Stomach (tissue), 9 donors: Measurements from ENCODE around the gene STK39. TPM values are rescaled to one million over a fixed set of nuclear protein-coding genes. Genes with fewer than 3 reads are reported as not detected.

Experiments used
- DNase-seq, 2 donors: peaks; one replicate each; pipeline versions ENCODE4 v3.0.0 to v3.0.0-alpha.2; 2013 to 2019
- H3K27ac ChIP-seq, 5 donors: fragments of 200-600 bp in 4 of 5; sonication (generic) in 4 of 5; one replicate each; pipeline ENCODE4 v1.5.1; 2013 to 2019; ENCODE audit warnings: mild to moderate bottlenecking in 1 of 5, moderate library complexity in 1 of 5
- H3K27me3 ChIP-seq, 3 donors: fragments of 200-600 bp; sonication (generic); one replicate each; pipeline ENCODE4 v1.5.1; 2017 to 2019; ENCODE audit warnings: mixed run types in 1 of 3
- H3K36me3 ChIP-seq, 4 donors: fragments of 200-600 bp; sonication (generic); 1 replicate in 3 of 4; 2 replicates in 1 of 4; pipeline ENCODE4 v1.5.1; 2016 to 2019
- H3K4me1 ChIP-seq, 4 donors: fragments of 200-600 bp; sonication (generic); one replicate each; pipeline ENCODE4 v1.5.1; 2016 to 2019
- H3K4me3 ChIP-seq, 4 donors: fragments of 200-600 bp; sonication (generic) in 3 of 4; one replicate each; pipeline ENCODE4 v1.5.1; 2016 to 2019; ENCODE audit warnings: mild to moderate bottlenecking in 1 of 4
- H3K9me3 ChIP-seq, 4 donors: fragments of 200-600 bp; sonication (generic); one replicate each; pipeline ENCODE4 v1.5.1; 2016 to 2019
- CTCF ChIP-seq, 7 experiments: fragments of 450-650 bp in 4 of 7; fragments of 200-600 bp in 3 of 7; sonication (generic) in 3 of 7; IDR thresholded peaks; one replicate each; pipeline ENCODE4 v1.5.1; 2016 to 2019; ENCODE audit warnings: antibody characterized with exemption in 7 of 7, control low read depth in 2 of 7, mild to moderate bottlenecking in 1 of 7
- EP300 ChIP-seq: sonication (generic); formaldehyde crosslinking; IDR thresholded peaks from one replicate; pipeline ENCODE4 v1.6.1; 2017; ENCODE audit warnings: antibody characterized with exemption
- POLR2A ChIP-seq, 4 donors: fragments of 450-650 bp; IDR thresholded peaks; one replicate each; pipeline ENCODE4 v1.6.1; 2016; ENCODE audit warnings: antibody characterized with exemption in 4 of 4, control low read depth in 2 of 4, mild to moderate bottlenecking in 1 of 4, moderate library complexity in 1 of 4
- POLR2AphosphoS5 ChIP-seq, 3 donors: sonication (generic); formaldehyde crosslinking; IDR thresholded peaks; one replicate each; pipeline ENCODE4 v1.6.1; 2016; ENCODE audit warnings: antibody characterized with exemption in 3 of 3
- WGBS, 5 donors: extraction: QIAGEN DNeasy Blood & Tissue Kit in 3 of 5; methylation state at CpG; one replicate each; pipeline versions ENCODE4 v1.1.5 to v1.1.7; 2013 to 2018; 5-methylcytosine and 5-hydroxymethylcytosine counted together
- intact Hi-C: fragments of 100-400 bp; cut with DNase I; formaldehyde crosslinking; loops from one replicate; pipeline ENCODE4 v1.15.1; 2023; ENCODE audit warnings: low total_unique reads
- polyA plus RNA-seq, 3 donors: library from polyadenylated mRNA; stranded (reverse); fragments of 200-250 nt; gene quantifications; one replicate each; pipeline ENCODE4 v1.2.3, GENCODE V29; 2013
- total RNA-seq, 5 donors: library from RNA; depleted of rRNA; stranded (reverse); fragments of >200 nt; gene quantifications; one replicate each; pipeline versions ENCODE4 v1.1.0 to v1.2.3, GENCODE V29; 2014 to 2016
- donor health status: healthy with polysubstance abuse.
- donor health status: Bipolar disorder and iron deficiency.
- donor health status: healthy.

The STK39 gene
- total and polyA plus RNA-seq, 8 donors, result 18.3 to 60.7 (median 33.3) TPM

- 24 to 46% (median 30%) methylated on average over 3 of the region's 3 CpGs for WGBS, 5 donors
- TF ChIP-seq POLR2AphosphoS5 (IDR thresholded peaks at IDR 0.05) (no peak), POLR2A (IDR thresholded peaks at IDR 0.05) (no peak), EP300 (no peak), CTCF (IDR thresholded peaks at IDR 0.05) (no peak)
- intact Hi-C loops, result no loop called here
Observed at GRCh38 chr2:168180914-168181313, 66.5 kb downstream of the STK39 start.

GRCh38 chr2:168180483-168180882 lies 66.9 kb downstream of the STK39 start:
- 57 to 76% (median 72%) methylated on average over 5 of the region's 5 CpGs for WGBS, 5 donors
- Histone ChIP-seq H3K4me3 (no peak overlapping the region), H3K27me3 (no peaks in the 10 kb centered on the region), H3K4me1 (peaks cover 3 to 74% (median 38%) of the 10 kb centered on the region in 4 donors), H3K36me3 (peaks cover 0 to 3% (median 0%) of the 10 kb centered on the region in 4 donors), H3K9me3 (no peaks in the 10 kb centered on the region), H3K27ac (peak overlapping the region in 1 of 5 donors; percentile 38)
- TF ChIP-seq POLR2AphosphoS5 (IDR thresholded peaks at IDR 0.05) (no peak), CTCF (IDR thresholded peaks at IDR 0.05) (no peak), POLR2A (IDR thresholded peaks at IDR 0.05) (no peak), EP300 (no peak)
- DNase-seq, result no peak
- intact Hi-C loops, result no loop called here

More at GRCh38 chr2:168180914-168181313, 66.5 kb downstream of the STK39 start:
- Histone ChIP-seq H3K27ac (peak overlapping the region in 1 of 5 donors; percentile 38), H3K9me3 (no peaks in the 10 kb centered on the region), H3K27me3 (no peaks in the 10 kb centered on the region), H3K4me3 (no peak overlapping the region), H3K36me3 (peaks cover 0 to 3% (median 0%) of the 10 kb centered on the region in 4 donors), H3K4me1 (peaks cover 6 to 78% (median 42%) of the 10 kb centered on the region in 4 donors)
- no peak for DNase-seq

- 70 to 81% (median 75%) methylated on average over 5 of the region's 5 CpGs for WGBS, 5 donors
Observed at GRCh38 chr2:168179592-168179991, 67.8 kb downstream of the STK39 start.

GRCh38 chr2:168178520-168179324 lies 68.7 kb downstream of the STK39 start:
- Histone ChIP-seq H3K27me3 (no peaks in the 10 kb centered on the region), H3K4me3 (no peak overlapping the region), H3K4me1 (peaks cover 0 to 63% (median 30%) of the 10 kb centered on the region in 4 donors), H3K27ac (no peak overlapping the region), H3K36me3 (peaks cover 0 to 3% (median 0%) of the 10 kb centered on the region in 4 donors), H3K9me3 (no peaks in the 10 kb centered on the region)
- WGBS, 5 donors, result 58 to 85% (median 83%) methylated on average over 4 of the region's 4 CpGs
- no peak for DNase-seq
- intact Hi-C loops, result no loop called here
- no peak for TF ChIP-seq EP300

More at GRCh38 chr2:168179592-168179991, 67.8 kb downstream of the STK39 start:
- no peak for DNase-seq
- Histone ChIP-seq H3K9me3 (no peaks in the 10 kb centered on the region), H3K4me1 (peaks cover 3 to 72% (median 31%) of the 10 kb centered on the region in 4 donors), H3K27me3 (no peaks in the 10 kb centered on the region), H3K36me3 (peaks cover 0 to 3% (median 0%) of the 10 kb centered on the region in 4 donors), H3K27ac (peak overlapping the region in 1 of 5 donors; percentile 18), H3K4me3 (no peak overlapping the region)
- intact Hi-C loops, result no loop called here
- TF ChIP-seq POLR2A (IDR thresholded peaks at IDR 0.05) (no peak), EP300 (no peak), CTCF (IDR thresholded peaks at IDR 0.05) (no peak), POLR2AphosphoS5 (IDR thresholded peaks at IDR 0.05) (no peak)
